NCI-H345 treated with DMSO at 0.1 percent for 48 hours (cell line): Measurements from ENCODE around the gene ARID5B.

Experiments
- DNase-seq: peaks from one replicate; lab custom pipeline; 2025; ENCODE audit not compliant: unreplicated experiment; lab: John Stamatoyannopoulos, UW

Gene ARID5B

DNA sequence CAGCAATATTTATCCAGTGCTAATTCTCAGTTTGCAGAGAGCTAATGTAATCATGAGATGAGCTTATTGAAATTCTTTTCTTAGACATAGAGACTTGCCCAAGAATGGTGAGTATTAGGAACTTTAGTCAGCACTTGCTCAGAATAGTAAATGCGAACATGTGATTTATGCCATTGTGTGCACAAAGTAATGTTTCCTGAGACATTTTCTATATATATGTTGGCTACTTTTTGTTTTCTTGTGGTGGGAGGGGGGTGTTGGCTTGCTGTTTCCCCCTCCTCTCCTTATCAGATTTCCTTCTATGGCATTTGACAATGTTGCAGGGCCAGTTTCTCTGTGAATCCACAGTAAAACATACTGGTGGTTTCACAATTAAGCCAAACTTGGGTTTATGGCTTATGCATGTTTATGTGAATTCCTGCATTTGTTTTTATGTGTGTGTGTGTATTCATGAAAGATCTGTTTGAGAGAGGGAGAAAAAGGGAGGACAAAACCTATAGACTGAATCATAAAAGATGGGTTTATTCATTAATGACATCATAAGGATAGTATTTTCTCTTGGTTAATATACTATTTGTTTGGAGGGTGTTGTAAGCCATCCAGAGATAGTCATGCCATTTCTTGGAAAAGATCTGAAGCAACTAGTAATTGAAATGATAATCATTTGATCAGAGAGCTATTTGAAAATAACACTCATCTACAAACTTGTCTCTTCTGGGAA, 36.3 kb downstream of the ARID5B start:
- no peak for DNase-seq

DNA sequence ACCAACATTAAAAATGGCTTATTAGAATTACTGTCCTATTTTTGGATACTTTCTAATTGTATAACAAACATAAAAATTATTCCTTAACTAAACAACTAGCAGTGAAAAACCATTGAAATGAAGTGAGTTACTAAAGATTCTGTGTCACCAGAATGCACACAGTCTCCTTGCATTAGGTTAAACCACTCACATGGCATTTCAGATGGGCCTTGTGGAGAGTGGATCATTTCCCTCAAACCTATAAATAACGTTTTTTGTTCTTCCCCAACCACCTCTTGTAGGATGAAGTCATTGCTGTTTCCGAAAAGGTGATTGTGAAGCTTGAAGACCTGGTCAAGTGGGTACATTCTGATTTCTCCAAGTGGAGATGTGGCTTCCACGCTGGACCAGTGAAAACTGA, 38.4 kb downstream of the ARID5B start:
- no peak for DNase-seq

GRCh38 chr10:61941202-61941681, 39.7 kb downstream of the ARID5B start:
- DNase-seq = no peak

DNA sequence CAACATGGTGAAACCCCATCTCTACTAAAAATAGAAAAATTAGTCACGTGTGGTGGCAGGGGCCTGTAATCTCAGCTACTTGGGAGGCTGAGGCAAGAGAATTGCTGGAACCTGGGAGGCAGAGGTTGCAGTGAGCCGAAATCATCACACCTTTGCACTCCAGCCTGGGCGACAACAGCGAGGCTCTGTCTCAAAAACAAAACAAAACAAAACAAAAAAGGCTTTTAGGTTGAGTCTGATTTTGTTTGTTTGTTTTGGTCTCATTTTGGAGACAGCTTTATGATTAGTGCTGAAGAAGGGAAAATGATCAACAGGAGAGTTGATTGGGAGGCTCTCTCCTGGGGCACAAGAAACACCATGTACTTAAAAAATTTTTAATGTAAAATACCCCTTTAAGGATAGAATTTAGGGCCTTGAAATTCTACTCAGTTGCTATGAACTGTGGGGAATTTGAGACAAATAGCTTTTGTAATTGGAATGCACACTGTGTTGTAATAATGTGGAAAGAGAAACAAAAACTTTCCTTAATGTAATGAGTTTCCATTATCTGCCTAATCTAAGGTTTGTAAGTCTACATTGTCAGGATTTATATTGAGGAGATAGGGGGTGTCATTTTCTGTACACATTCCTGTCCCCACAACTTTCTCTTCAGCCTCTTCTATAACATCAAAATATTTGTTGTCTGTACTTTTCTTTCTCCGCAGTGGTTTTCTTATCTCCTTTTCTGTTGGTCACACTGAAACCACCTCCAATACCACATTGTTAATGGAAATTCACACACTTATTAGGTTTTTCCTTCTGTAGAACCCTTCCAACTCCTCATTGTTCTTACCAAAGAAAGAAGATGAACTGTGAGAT, 41.3 kb downstream of the ARID5B start:
- no peak for DNase-seq

- DNase-seq = no peak
Measured at GRCh38 chr10:61943674-61944378, 42.3 kb downstream of the ARID5B start.

DNA sequence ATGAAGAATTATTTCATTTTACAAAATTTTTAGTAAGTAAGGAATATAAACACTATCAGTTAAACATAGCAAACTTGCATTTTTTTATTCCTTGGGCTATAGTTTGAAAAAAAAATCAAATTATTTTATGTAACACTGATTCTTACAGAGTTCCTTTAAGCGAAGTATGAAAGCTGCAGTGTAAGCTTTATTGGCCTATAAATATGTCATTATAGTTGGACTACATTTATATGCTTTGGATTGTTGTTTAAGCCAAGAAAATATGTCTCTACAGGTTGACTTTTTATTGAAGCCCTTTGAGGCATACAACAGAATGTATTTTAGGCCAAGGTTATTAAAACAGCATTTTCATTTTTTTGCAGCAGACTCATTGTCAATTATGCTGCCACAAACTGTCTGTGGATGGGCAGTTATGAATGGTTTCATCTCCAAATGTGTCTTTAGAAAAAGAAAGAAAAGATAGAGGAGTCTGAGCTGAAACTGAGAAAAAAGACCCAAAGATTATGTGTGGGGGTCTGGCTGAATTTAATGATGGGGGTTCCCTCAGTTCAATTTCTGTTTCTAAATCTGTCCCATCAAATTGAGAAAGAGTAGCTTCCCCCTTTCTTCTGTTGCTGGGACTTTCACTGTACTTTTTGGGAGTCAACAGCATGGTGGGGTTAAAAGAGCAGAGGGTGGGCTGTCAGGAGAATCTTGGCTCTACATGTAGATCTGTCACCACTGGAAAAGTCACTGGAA, 43.1 kb downstream of the ARID5B start:
- DNase-seq = no peak

DNA sequence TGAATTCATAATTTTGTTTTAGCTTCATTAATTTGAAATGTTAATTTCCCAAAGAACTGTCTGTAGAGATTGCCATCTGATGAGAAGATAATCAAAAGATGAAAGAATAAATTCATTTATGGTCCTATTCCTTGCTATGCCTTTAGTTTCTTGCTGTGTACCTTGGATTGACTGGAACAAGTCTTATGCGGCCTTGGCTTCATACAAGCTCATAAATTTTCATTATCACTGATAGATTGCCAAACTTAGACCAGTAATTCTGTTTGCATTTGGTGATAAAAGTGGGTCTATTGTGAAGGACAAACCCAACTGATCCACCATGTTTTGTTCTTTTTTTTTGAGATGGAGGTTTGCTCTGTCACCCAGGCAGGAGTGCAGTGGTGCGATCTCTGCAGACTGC, 48.2 kb downstream of the ARID5B start:
- DNase-seq = no peak

GRCh38 chr10:61950449-61951143, 49.1 kb downstream of the ARID5B start:
- no peak for DNase-seq

DNA sequence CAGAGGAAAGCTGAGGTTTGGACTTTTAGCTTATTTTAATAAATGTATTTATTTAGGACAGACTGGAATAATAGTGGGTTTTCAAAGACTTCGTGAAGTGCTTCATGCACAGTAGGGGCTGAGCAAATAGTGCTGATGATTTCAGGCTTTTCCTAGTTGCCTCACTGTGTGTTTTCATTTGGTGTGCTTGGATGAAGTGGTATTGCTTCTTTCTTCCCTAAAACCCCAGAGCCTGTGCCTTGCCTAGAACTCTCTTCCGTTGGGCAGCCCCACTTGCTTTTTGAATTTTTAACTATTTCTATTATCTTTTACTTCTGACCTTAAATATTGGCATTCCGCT, 49.6 kb downstream of the ARID5B start:
- DNase-seq = peak; percentile 0

DNA sequence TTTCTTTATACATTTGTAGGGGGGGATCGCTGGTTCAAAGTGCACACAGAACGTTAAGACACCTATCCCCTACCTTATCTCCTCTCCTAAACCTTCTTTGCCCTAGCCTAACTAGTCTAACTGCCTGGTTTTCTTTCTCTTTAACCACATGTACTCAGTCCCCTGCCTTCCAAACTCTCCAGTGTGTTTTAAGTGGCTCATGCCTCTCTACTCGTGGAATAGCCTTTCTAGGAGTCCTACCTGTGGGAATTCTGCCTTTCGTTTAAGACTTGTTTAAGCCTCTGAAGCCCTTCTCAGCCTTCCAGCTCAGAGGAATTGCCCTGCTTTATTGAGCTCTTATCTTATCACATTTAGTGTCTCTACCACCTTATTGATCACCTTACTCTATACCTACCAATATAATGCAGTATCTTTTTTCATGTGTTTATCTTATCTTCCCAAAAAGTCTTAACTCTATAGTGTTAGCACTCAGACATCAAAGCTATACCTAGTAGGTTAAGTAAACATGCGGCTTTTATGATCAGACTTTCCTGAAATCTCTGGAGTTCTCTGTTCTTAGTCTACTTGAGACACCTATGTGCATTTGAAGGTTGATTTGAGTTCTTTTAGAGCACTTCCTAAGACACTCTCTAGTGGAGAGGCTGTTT, 50.7 kb downstream of the ARID5B start:
- no peak for DNase-seq

DNA sequence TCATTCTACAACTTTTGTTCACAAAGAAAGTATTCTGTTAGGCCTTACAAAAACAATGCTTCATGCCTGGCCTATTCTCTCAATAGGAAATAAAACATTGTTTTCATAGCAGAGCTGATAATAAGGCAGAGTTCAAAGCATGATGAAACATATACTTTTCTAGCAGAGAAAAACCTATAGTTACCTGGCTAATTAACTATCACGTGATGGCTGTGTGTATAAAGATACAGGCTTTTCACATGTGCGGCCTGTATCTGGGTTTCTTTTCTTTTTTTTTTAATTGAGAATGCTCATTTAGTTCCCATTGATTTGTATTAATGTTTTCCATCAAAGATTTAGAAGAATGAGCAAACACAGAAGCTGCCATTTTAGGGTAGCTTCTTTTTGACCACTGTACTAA, 51.7 kb downstream of the ARID5B start:
- DNase-seq = no peak

GRCh38 chr10:61957806-61958205, 56.3 kb downstream of the ARID5B start:
- no peak for DNase-seq

- no peak for DNase-seq
Measured at GRCh38 chr10:61958311-61958710, 56.8 kb downstream of the ARID5B start.

GRCh38 chr10:61958805-61959204, 57.3 kb downstream of the ARID5B start:
- DNase-seq = no peak

- no peak for DNase-seq
Measured at GRCh38 chr10:61959814-61960213, 58.3 kb downstream of the ARID5B start.

- no peak for DNase-seq
Measured at GRCh38 chr10:61960396-61961120, 59.1 kb downstream of the ARID5B start.

- no peak for DNase-seq
Measured at GRCh38 chr10:61961278-61961677, 59.8 kb downstream of the ARID5B start.

DNA sequence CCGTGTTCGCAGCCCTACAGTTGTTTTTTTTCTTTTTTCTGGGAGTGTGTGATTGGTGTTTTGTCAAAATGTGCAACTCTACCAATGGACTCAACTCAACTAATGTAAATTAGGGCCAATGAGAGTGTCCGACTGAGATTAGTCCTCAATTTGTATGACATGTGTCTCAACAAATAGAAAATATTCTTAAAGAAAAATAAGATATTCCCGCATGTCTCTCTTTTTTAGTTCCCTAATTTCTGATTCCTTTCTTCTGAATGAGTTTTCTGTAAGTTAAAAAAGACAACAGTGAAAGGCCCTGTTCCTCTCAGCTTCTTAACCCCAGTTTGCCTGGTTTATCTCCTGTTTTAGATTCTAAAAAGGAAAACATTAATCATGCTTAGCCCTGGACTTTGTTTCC, 61.5 kb downstream of the ARID5B start:
- no peak for DNase-seq

DNA sequence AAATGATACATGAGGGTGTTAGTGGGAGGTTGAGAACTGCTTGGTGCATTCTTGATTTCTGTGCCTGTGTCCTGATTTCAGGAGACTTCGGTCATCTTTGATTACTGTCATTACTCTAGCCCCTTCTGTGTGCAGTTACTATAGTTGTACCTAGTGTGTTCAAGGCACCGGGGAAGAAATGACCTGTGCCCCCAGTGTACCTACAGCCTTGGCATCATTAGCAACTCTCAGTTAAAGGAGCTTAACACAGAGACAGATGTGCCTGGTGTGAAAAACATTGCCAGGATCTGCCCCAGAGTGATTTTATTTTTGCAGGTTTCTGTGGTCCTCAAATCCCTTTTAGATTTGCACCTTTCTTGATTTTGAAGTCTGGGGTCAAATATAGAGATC, 62.2 kb downstream of the ARID5B start:
- DNase-seq = no peak
